ENCODE data around the gene TECPR1. TPM values are rescaled to one million over a fixed set of nuclear protein-coding genes. Genes with fewer than 3 reads are reported as not detected.

Gene TECPR1
- total RNA-seq, 4 donors from 2014 or later = 33.8 to 74.1 (median 44.1) TPM

- Histone ChIP-seq H3K36me3 (peaks cover 0 to 19% (median 0%) of the 10 kb centered on the region in 3 donors), H3K27me3 (no peaks in the 10 kb centered on the region), H3K4me3 (peak overlapping the region in 2 of 4 donors; percentile 95 to 99), H3K9me3 (no peaks in the 10 kb centered on the region), H3K4me1 (peaks cover 20 to 67% (median 29%) of the 10 kb centered on the region in 4 donors), H3K27ac (peak overlapping the region; percentile 26 to 99 (median 92))
- peak in 2 of 3 donors; percentile 24 to 74 for DNase-seq
- TF ChIP-seq CTCF (IDR thresholded peaks at IDR 0.05) (no peak), POLR2A (IDR thresholded peaks at IDR 0.05) (no peak)
These were observed 34.1 kb upstream of the TECPR1 start for GRCh38 chr7:98286093-98286539.

- no peaks in the 10 kb centered on the region for H3K27me3 ChIP-seq
- H3K36me3 ChIP-seq = peaks cover 0 to 12% (median 0%) of the 10 kb centered on the region in 3 donors
- H3K27ac ChIP-seq = peak overlapping the region; percentile 26 to 99 (median 92)
- peaks cover 20 to 71% (median 29%) of the 10 kb centered on the region in 4 donors for H3K4me1 ChIP-seq
- TF ChIP-seq POLR2A (IDR thresholded peaks at IDR 0.05) (no peak), CTCF (IDR thresholded peaks at IDR 0.05) (no peak)
- no peak for DNase-seq
- no peaks in the 10 kb centered on the region for H3K9me3 ChIP-seq
- H3K4me3 ChIP-seq = peak overlapping the region in 2 of 4 donors; percentile 95 to 99
These were observed 33.4 kb upstream of the TECPR1 start for GRCh38 chr7:98285157-98286092.

- TF ChIP-seq CTCF (IDR thresholded peaks at IDR 0.05) (peak in 3 of 6 experiments; percentile 12 to 30 (median 27)), POLR2A (IDR thresholded peaks at IDR 0.05) (peak; percentile 51 to 80)
- Histone ChIP-seq H3K4me3 (peak overlapping the region; percentile 1 to 99 (median 82)), H3K27ac (peak overlapping the region; percentile 64 to 99 (median 92)), H3K9me3 (no peaks in the 10 kb centered on the region), H3K36me3 (peaks cover 0 to 9% (median 0%) of the 10 kb centered on the region in 3 donors), H3K4me1 (peaks cover 20 to 73% (median 29%) of the 10 kb centered on the region in 4 donors), H3K27me3 (no peaks in the 10 kb centered on the region)
- peak in 2 of 3 donors; percentile 90 to 91 for DNase-seq
These were observed 32.5 kb upstream of the TECPR1 start for GRCh38 chr7:98284335-98285036.

GRCh38 chr7:98283887-98284222, 31.8 kb upstream of the TECPR1 start:
- H3K27me3 ChIP-seq = no peaks in the 10 kb centered on the region
- peaks cover 20 to 69% (median 29%) of the 10 kb centered on the region in 4 donors for H3K4me1 ChIP-seq
- DNase-seq = no peak
- H3K4me3 ChIP-seq = peak overlapping the region; percentile 7 to 99 (median 82)
- H3K27ac ChIP-seq = peak overlapping the region; percentile 64 to 99 (median 92)
- no peaks in the 10 kb centered on the region for H3K9me3 ChIP-seq
- no peak for TF ChIP-seq CTCF (IDR thresholded peaks at IDR 0.05)
- no peak for TF ChIP-seq POLR2A (IDR thresholded peaks at IDR 0.05)
- H3K36me3 ChIP-seq = peaks cover 0 to 4% (median 0%) of the 10 kb centered on the region in 3 donors

GRCh38 chr7:98283127-98283886, 31.3 kb upstream of the TECPR1 start:
- Histone ChIP-seq H3K36me3 (no peaks in the 10 kb centered on the region), H3K27ac (peak overlapping the region; percentile 64 to 99 (median 92)), H3K9me3 (no peaks in the 10 kb centered on the region), H3K4me1 (peaks cover 20 to 64% (median 29%) of the 10 kb centered on the region in 4 donors), H3K4me3 (peak overlapping the region; percentile 7 to 99 (median 82)), H3K27me3 (no peaks in the 10 kb centered on the region)
- TF ChIP-seq CTCF (IDR thresholded peaks at IDR 0.05) (no peak), POLR2A (IDR thresholded peaks at IDR 0.05) (peak; percentile 68 to 84)
- DNase-seq = peak in 2 of 3 donors; percentile 72 to 78
